ENCODE measurements around the gene MSH5. TPM values are rescaled to one million over a fixed set of nuclear protein-coding genes. Genes with fewer than 3 reads are reported as not detected.

MSH5 gene
- total RNA-seq, 4 donors from 2014 or later, result 16.7 to 41.5 (median 22.1) TPM; not detected in 1

- no peak for DNase-seq
- Histone ChIP-seq H3K27ac (peak overlapping the region; percentile 71 to 80), H3K36me3 (no peaks in the 10 kb centered on the region), H3K9me3 (no peaks in the 10 kb centered on the region), H3K4me1 (peaks cover 0 to 13% of the 10 kb centered on the region in 2 donors), H3K4me3 (peak overlapping the region; percentile 60 to 85), H3K27me3 (no peaks in the 10 kb centered on the region)
- TF ChIP-seq, protein P1, sequence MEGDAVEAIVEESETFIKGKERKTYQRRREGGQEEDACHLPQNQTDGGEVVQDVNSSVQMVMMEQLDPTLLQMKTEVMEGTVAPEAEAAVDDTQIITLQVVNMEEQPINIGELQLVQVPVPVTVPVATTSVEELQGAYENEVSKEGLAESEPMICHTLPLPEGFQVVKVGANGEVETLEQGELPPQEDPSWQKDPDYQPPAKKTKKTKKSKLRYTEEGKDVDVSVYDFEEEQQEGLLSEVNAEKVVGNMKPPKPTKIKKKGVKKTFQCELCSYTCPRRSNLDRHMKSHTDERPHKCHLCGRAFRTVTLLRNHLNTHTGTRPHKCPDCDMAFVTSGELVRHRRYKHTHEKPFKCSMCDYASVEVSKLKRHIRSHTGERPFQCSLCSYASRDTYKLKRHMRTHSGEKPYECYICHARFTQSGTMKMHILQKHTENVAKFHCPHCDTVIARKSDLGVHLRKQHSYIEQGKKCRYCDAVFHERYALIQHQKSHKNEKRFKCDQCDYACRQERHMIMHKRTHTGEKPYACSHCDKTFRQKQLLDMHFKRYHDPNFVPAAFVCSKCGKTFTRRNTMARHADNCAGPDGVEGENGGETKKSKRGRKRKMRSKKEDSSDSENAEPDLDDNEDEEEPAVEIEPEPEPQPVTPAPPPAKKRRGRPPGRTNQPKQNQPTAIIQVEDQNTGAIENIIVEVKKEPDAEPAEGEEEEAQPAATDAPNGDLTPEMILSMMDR (IDR thresholded peaks at IDR 0.05), result no peak
- TF ChIP-seq POLR2A (IDR thresholded peaks at IDR 0.05), result no peak
- intact Hi-C loops (cut with DNase I; ENCODE audit: low total_unique reads), result no loop called here
Observed at GRCh38 chr6:31740397-31741223, 805 bp downstream of the MSH5 start.

DNA sequence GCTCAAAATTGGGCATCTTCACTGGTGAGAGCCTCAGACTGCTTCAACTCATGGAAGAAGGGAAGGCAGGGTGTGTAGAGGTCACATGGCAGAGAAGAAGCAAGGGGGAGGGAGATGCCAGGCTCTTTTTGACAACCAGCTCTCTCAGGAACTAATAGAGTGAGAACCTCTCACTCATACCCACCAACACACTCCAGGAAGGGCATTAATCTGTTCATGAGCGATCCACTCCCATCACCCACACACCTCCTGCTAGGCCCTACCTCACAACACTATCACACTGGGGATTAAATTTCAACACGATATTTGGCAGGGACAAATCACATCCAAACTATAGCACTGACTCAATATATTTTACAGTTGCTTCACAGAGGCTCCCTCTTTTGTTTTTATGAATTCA is 2.0 kb downstream of the MSH5 start:
- Histone ChIP-seq H3K4me1 (peaks cover 0 to 11% of the 10 kb centered on the region in 2 donors), H3K36me3 (no peaks in the 10 kb centered on the region), H3K27me3 (no peaks in the 10 kb centered on the region), H3K4me3 (no peak overlapping the region), H3K27ac (no peak overlapping the region), H3K9me3 (no peaks in the 10 kb centered on the region)
- no peak for DNase-seq
- no peak for TF ChIP-seq POLR2A (IDR thresholded peaks at IDR 0.05)
- TF ChIP-seq, protein P1 (IDR thresholded peaks at IDR 0.05), result no peak
- intact Hi-C loops (cut with DNase I; ENCODE audit: low total_unique reads), result no loop called here

GRCh38 chr6:31742894-31743293 is 3.1 kb downstream of the MSH5 start:
- intact Hi-C loops (cut with DNase I; ENCODE audit: low total_unique reads), result no loop called here
- no peak overlapping the region for H3K4me3 ChIP-seq
- DNase-seq, result no peak
- H3K27me3 ChIP-seq, result no peaks in the 10 kb centered on the region
- H3K27ac ChIP-seq, result no peak overlapping the region
- H3K4me1 ChIP-seq, result peaks cover 0 to 9% of the 10 kb centered on the region in 2 donors
- TF ChIP-seq, protein P1 (IDR thresholded peaks at IDR 0.05), result no peak
- no peak for TF ChIP-seq POLR2A (IDR thresholded peaks at IDR 0.05)
- H3K9me3 ChIP-seq, result no peaks in the 10 kb centered on the region
- H3K36me3 ChIP-seq, result no peaks in the 10 kb centered on the region

DNA sequence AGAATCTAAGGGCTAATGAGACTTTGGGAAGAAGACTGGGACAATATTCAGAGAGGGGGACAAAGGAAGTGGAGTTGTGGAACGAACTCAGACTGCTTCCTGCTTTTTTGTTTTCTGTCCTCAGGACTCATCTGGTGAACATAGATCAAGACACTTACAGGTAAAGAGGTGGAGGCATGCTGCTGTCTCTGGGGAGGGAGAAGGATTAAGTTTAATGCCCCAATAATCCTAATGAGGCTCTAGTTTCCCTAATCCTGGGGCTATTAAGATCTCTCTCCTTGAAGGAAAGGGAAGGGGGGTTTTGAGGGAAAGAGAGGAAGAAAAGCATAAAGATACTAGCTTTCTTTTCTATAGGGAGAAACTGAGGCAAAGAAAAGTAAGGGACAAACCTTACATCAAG is 4.6 kb downstream of the MSH5 start:
- no peaks in the 10 kb centered on the region for H3K9me3 ChIP-seq
- no peaks in the 10 kb centered on the region for H3K27me3 ChIP-seq
- no peak overlapping the region for H3K4me3 ChIP-seq
- no peak for TF ChIP-seq POLR2A (IDR thresholded peaks at IDR 0.05)
- TF ChIP-seq, protein P1 (IDR thresholded peaks at IDR 0.05), result no peak
- DNase-seq, result no peak
- H3K36me3 ChIP-seq, result no peaks in the 10 kb centered on the region
- intact Hi-C loops (cut with DNase I; ENCODE audit: low total_unique reads), result no loop called here
- H3K4me1 ChIP-seq, result peaks cover 0 to 5% of the 10 kb centered on the region in 2 donors
- no peak overlapping the region for H3K27ac ChIP-seq

GRCh38 chr6:31749301-31750036 is 9.7 kb downstream of the MSH5 start:
- H3K27ac ChIP-seq, result peak overlapping the region in 1 of 2 donors; percentile 47
- TF ChIP-seq, protein P1 (IDR thresholded peaks at IDR 0.05), result no peak
- no peak for TF ChIP-seq POLR2A (IDR thresholded peaks at IDR 0.05)
- no peak overlapping the region for H3K4me3 ChIP-seq
- no peaks in the 10 kb centered on the region for H3K36me3 ChIP-seq
- H3K4me1 ChIP-seq, result no peaks in the 10 kb centered on the region
- no peak for DNase-seq
- no peaks in the 10 kb centered on the region for H3K9me3 ChIP-seq
- intact Hi-C loops (cut with DNase I; ENCODE audit: low total_unique reads), result no loop called here
- H3K27me3 ChIP-seq, result no peaks in the 10 kb centered on the region
